Endothelial cell of umbilical vein (primary cell): ENCODE data around the gene CTIF. TPM values are rescaled to one million over a fixed set of nuclear protein-coding genes. Genes with fewer than 3 reads are reported as not detected.
"Not testable (repeated sequence)": the region's sequence is repeated elsewhere in the genome, so short reads cannot be mapped to it uniquely, and the experiment has no call there.

Experiments
- BruUV-seq: library from RNA; stranded (reverse); fragments of 400-500 nt; replicated peaks from 2 replicates; lab custom pipeline; 2021; lab: Mats Ljungman, UMichigan
- CTCF ChIA-PET: fragments of 300-600, 350-600 bp; sonication (Branson Sonifier 250); formaldehyde crosslinking; loops from one replicate; lab custom pipeline; 2021; ENCODE audit warnings: antibody characterized with exemption, inconsistent platforms; lab: Charles Lee
- POLR2A ChIA-PET: fragments of 300-600, 350-600 bp; sonication (Branson Sonifier 250); formaldehyde crosslinking; loops from one replicate; lab custom pipeline; 2021; ENCODE audit warnings: antibody characterized with exemption, inconsistent platforms; lab: Charles Lee
- DNase-seq: peaks from one replicate; pipeline ENCODE4 v3.0.0-alpha.2; 2011; ENCODE audit warnings: low read depth, low spot score
- FAIRE-seq: peaks from 2 replicates; lab custom pipeline; 2011; peaks lifted over from hg19 to GRCh38; lab: Jason Lieb, UNC
- H2AFZ ChIP-seq: 2 replicates; pipeline ENCODE4 v1.6.0; 2012; ENCODE audit warnings: low read depth, low read length, control low read depth, inconsistent platforms
- H3K27ac ChIP-seq: 2 replicates; pipeline ENCODE4 v1.5.1; 2011; ENCODE audit warnings: low read depth, mild to moderate bottlenecking, control low read depth, low read length, moderate library complexity; ENCODE audit not compliant: insufficient read depth
- H3K27me3 ChIP-seq, 2 experiments: 2 replicates each; pipeline versions ENCODE4 v1.6.0 to v1.6.1; 2011; ENCODE audit warnings: low read length in 2 of 2, mixed read lengths in 1 of 2; ENCODE audit not compliant: control insufficient read depth in 2 of 2, insufficient read depth in 2 of 2
- H3K36me3 ChIP-seq, 2 experiments: 2 replicates in 1 of 2; 3 replicates in 1 of 2; pipeline ENCODE4 v1.5.1; 2011; ENCODE audit warnings: low read length in 2 of 2, mild to moderate bottlenecking in 1 of 2, moderate library complexity in 1 of 2; ENCODE audit not compliant: control insufficient read depth in 2 of 2, insufficient read depth in 2 of 2; ENCODE audit errors: extremely low read depth in 1 of 2
- H3K4me1 ChIP-seq: 3 replicates; pipeline ENCODE4 v1.5.1; 2011; ENCODE audit warnings: mild to moderate bottlenecking, low read length; ENCODE audit not compliant: control insufficient read depth, insufficient read depth; ENCODE audit errors: extremely low read depth
- H3K4me2 ChIP-seq: 2 replicates; pipeline ENCODE4 v1.6.1; 2011; ENCODE audit warnings: low read length, control low read depth, mixed read lengths; ENCODE audit not compliant: insufficient read depth
- H3K4me3 ChIP-seq, 3 experiments: fragments of 200-600 bp in 1 of 3; sonication (generic), shearing (Covaris generic) in 1 of 3; replicated peaks in 1 of 3; 2 replicates each; pipeline ENCODE4 v1.5.1; 2011 to 2016; ENCODE audit warnings: control low read depth in 3 of 3, low read length in 3 of 3, mild to moderate bottlenecking in 2 of 3, inconsistent platforms in 1 of 3, low read depth in 1 of 3, moderate library complexity in 1 of 3; ENCODE audit not compliant: insufficient read depth in 1 of 3
- H3K79me2 ChIP-seq: 2 replicates; pipeline ENCODE4 v1.6.0; 2012; ENCODE audit warnings: low read length, inconsistent platforms; ENCODE audit not compliant: control insufficient read depth, insufficient read depth
- H3K9ac ChIP-seq: replicated peaks from 2 replicates; pipeline ENCODE3; 2011; ENCODE audit warnings: low read length, control low read depth; ENCODE audit not compliant: insufficient read depth; ENCODE audit errors: extremely low read depth
- H3K9me1 ChIP-seq: replicated peaks from 3 replicates; pipeline ENCODE4 v1.6.0; 2011; ENCODE audit warnings: mild to moderate bottlenecking, low read length; ENCODE audit not compliant: control insufficient read depth, insufficient read depth; ENCODE audit errors: extremely low read depth
- H3K9me3 ChIP-seq: replicated peaks from 2 replicates; pipeline ENCODE4 v1.5.1; 2012; ENCODE audit warnings: low read length, inconsistent platforms; ENCODE audit not compliant: control insufficient read depth, insufficient read depth
- H4K20me1 ChIP-seq: replicated peaks from 2 replicates; pipeline ENCODE3; 2011; ENCODE audit warnings: mild to moderate bottlenecking, low read length; ENCODE audit not compliant: control insufficient read depth, insufficient read depth; ENCODE audit errors: extremely low read depth
- CTCF ChIP-seq, 2 donors: IDR thresholded peaks; 1 replicate in 1 of 2; 2 replicates in 1 of 2; pipeline ENCODE4 v1.5.1; 2011; ENCODE audit warnings: low read length in 2 of 2, mild to moderate bottlenecking in 2 of 2, moderate library complexity in 2 of 2, control low read depth in 1 of 2, inconsistent platforms in 1 of 2, low read depth in 1 of 2; ENCODE audit not compliant: insufficient read depth in 1 of 2; ENCODE audit errors: extremely low read depth in 1 of 2
- EZH2 ChIP-seq: IDR thresholded peaks from 2 replicates; pipeline ENCODE4 v1.6.1; 2012; ENCODE audit warnings: borderline replicate concordance, low read depth, mild to moderate bottlenecking, moderate library complexity, low read length, inconsistent platforms; ENCODE audit not compliant: severe bottlenecking
- FOS ChIP-seq: IDR thresholded peaks from 2 replicates; pipeline ENCODE4 v1.6.1; 2011; ENCODE audit warnings: mild to moderate bottlenecking, low read length, moderate library complexity, borderline replicate concordance; ENCODE audit not compliant: insufficient read depth
- GATA2 ChIP-seq: IDR thresholded peaks from 2 replicates; pipeline ENCODE4 v1.7.0; 2011; ENCODE audit warnings: low read depth, mild to moderate bottlenecking, moderate library complexity, mixed read lengths, low read length; ENCODE audit not compliant: insufficient read length, insufficient read depth
- JUN ChIP-seq: IDR thresholded peaks from 2 replicates; pipeline ENCODE4 v1.6.1; 2011; ENCODE audit warnings: borderline replicate concordance, low read depth; ENCODE audit not compliant: insufficient read length, insufficient read depth
- MAX ChIP-seq: IDR thresholded peaks from 2 replicates; pipeline ENCODE4 v1.6.1; 2011; ENCODE audit not compliant: insufficient read depth, insufficient read length
- MYC ChIP-seq: IDR thresholded peaks from one replicate; pipeline ENCODE4 v1.6.1; 2011; ENCODE audit warnings: mild to moderate bottlenecking, low read depth, low read length
- POLR2A ChIP-seq: IDR thresholded peaks from 2 replicates; pipeline ENCODE4 v1.6.1; 2012; ENCODE audit warnings: low read depth, mild to moderate bottlenecking, control low read depth, low read length
- POLR2AphosphoS5 ChIP-seq: IDR thresholded peaks from 2 replicates; pipeline ENCODE4 v1.6.1; 2012; ENCODE audit warnings: low read depth, mild to moderate bottlenecking, control low read depth, low read length, moderate library complexity; ENCODE audit not compliant: insufficient read depth
- dilution Hi-C: fragments of 300-500 bp; cut with MboI; formaldehyde crosslinking; loops from one replicate; pipeline ENCODE4 v1.15.0; 2019; ENCODE audit warnings: low sequenced_read_pairs; ENCODE audit not compliant: extremely low pct_ligation_motif_present
- intact Hi-C: fragments of 100-400 bp; cut with micrococcal nuclease; formaldehyde crosslinking; loops from one replicate; pipeline ENCODE4 v1.10.0; 2022
- polyA plus RNA-seq, 4 experiments: library from polyadenylated mRNA; depleted of rRNA in 3 of 4; stranded (reverse) in 3 of 4; unstranded in 1 of 4; fragments of >200 nt; gene quantifications; 2 replicates each; pipeline versions ENCODE4 v1.2.1 to v1.2.3, GENCODE V29; 2011 to 2012; ENCODE audit warnings: missing spikeins in 1 of 4
- total RNA-seq: library from RNA; stranded (reverse); gene quantifications from 2 replicates; pipeline ENCODE4 v1.2.3, GENCODE V29; 2021

The CTIF gene
- total and polyA plus RNA-seq, 2 donors (not counting 3 experiments of a cell fraction or from before 2014, with no cell fraction given), result 20.9 to 57.7 TPM

- no peak for FAIRE-seq
- Histone ChIP-seq H3K79me2 (no peaks in the 10 kb centered on the region), H3K4me3 (no peak overlapping the region), H3K4me1 (peaks cover 26% of the 10 kb centered on the region), H3K9ac (no peak overlapping the region), H3K36me3 (no peaks in the 10 kb centered on the region), H4K20me1 (no peaks in the 10 kb centered on the region), H2AFZ (no peak overlapping the region), H3K4me2 (no peak overlapping the region), H3K9me3 (no peaks in the 10 kb centered on the region), H3K27ac (no peak overlapping the region), H3K9me1 (no peaks in the 10 kb centered on the region), H3K27me3 (no peaks in the 10 kb centered on the region)
- ChIA-PET POLR2A (no interaction called here), CTCF (interaction anchor here (1.1 kb wide), 1 partner anchor 20 kb away, joined by 3 read pairs; no protein-coding TSS in a partner anchor)
- intact Hi-C loops, result no loop called here
- TF ChIP-seq MYC (no peak), EZH2 (no peak), POLR2AphosphoS5 (no peak), JUN (no peak), GATA2 (no peak), FOS (no peak), CTCF (IDR thresholded peaks at IDR 0.05; ENCODE audit: extremely low read depth in 1 of 2, insufficient read depth in 1 of 2, low read depth in 1 of 2, low read length in 2 of 2) (no peak), POLR2A (no peak), MAX (no peak)
- no peak for DNase-seq
- no TSS peak for BruUV-seq
- dilution Hi-C loops, result no loop called here
Observed at GRCh38 chr18:48715711-48716361, 177.0 kb downstream of the CTIF start.

GRCh38 chr18:48717227-48717626 is 178.4 kb downstream of the CTIF start:
- H4K20me1 ChIP-seq, H3K4me3 ChIP-seq, H3K27me3 ChIP-seq, BruUV-seq, dilution Hi-C loops, CTCF ChIA-PET, H3K9me1 ChIP-seq, H3K36me3 ChIP-seq, DNase-seq, FAIRE-seq, POLR2A ChIA-PET, H3K27ac ChIP-seq, H3K9me3 ChIP-seq, H3K9ac ChIP-seq, H3K79me2 ChIP-seq, H3K4me2 ChIP-seq, intact Hi-C loops, H2AFZ ChIP-seq: not testable (repeated sequence)
- peaks cover 24% of the 10 kb centered on the region for H3K4me1 ChIP-seq
